Esophagus muscularis mucosa (tissue), 4 donors: ENCODE results near the gene KIRREL3. TPM values are rescaled to one million over a fixed set of nuclear protein-coding genes. Genes with fewer than 3 reads are reported as not detected.

Source experiments
- DNase-seq: peaks from one replicate; pipeline ENCODE4 v3.0.0-alpha.2; 2017; ENCODE audit errors: extremely low spot score
- H3K27ac ChIP-seq, 4 donors: fragments of 200-600 bp; sonication (generic); replicated peaks in 1 of 4; 1 replicate in 3 of 4; 2 replicates in 1 of 4; pipeline ENCODE4 v1.5.1; 2016 to 2019; ENCODE audit warnings: mild to moderate bottlenecking in 1 of 4
- H3K27me3 ChIP-seq, 4 donors: fragments of 200-600 bp; sonication (generic); one replicate each; pipeline versions ENCODE4 v1.5.1 to v1.6.0; 2016 to 2019
- H3K36me3 ChIP-seq, 4 donors: fragments of 200-600 bp; sonication (generic); one replicate each; pipeline ENCODE4 v1.5.1; 2016 to 2019
- H3K4me1 ChIP-seq, 4 donors: fragments of 200-600 bp; sonication (generic); one replicate each; pipeline ENCODE4 v1.5.1; 2016 to 2019
- H3K4me3 ChIP-seq, 4 donors: fragments of 200-600 bp; sonication (generic); 1 replicate in 2 of 4; 2 replicates in 2 of 4; pipeline ENCODE4 v1.5.1; 2016 to 2019; ENCODE audit warnings: mild to moderate bottlenecking in 4 of 4, moderate library complexity in 1 of 4
- H3K9me3 ChIP-seq, 4 donors: fragments of 200-600 bp; sonication (generic); 1 replicate in 3 of 4; 2 replicates in 1 of 4; pipeline ENCODE4 v1.5.1; 2016 to 2019
- CTCF ChIP-seq, 3 experiments: fragments of 200-600 bp in 2 of 3; fragments of 450-650 bp in 1 of 3; sonication (generic) in 2 of 3; IDR thresholded peaks; one replicate each; pipeline ENCODE4 v1.5.1; 2017 to 2019; ENCODE audit warnings: antibody characterized with exemption in 3 of 3, mild to moderate bottlenecking in 2 of 3, moderate library complexity in 1 of 3
- EP300 ChIP-seq: sonication (generic); formaldehyde crosslinking; IDR thresholded peaks from one replicate; pipeline ENCODE4 v1.6.1; 2017; ENCODE audit warnings: antibody characterized with exemption
- POLR2A ChIP-seq: fragments of 450-650 bp; IDR thresholded peaks from one replicate; pipeline ENCODE4 v1.6.1; 2017; ENCODE audit warnings: antibody characterized with exemption, moderate library complexity, mild to moderate bottlenecking, low read depth
- POLR2AphosphoS5 ChIP-seq, 2 donors: sonication (generic); formaldehyde crosslinking; IDR thresholded peaks; one replicate each; pipeline ENCODE4 v1.6.1; 2017; ENCODE audit warnings: antibody characterized with exemption in 2 of 2
- WGBS: methylation state at CpG from one replicate; pipeline ENCODE4 v1.1.5; 2018; 5-methylcytosine and 5-hydroxymethylcytosine counted together
- intact Hi-C: fragments of 100-400 bp; cut with DNase I; formaldehyde crosslinking; loops from one replicate; pipeline ENCODE4 v1.15.1; 2023
- total RNA-seq, 4 donors: library from RNA; depleted of rRNA; stranded (reverse); fragments of >200 nt; gene quantifications; one replicate each; pipeline versions ENCODE4 v1.1.0 to v1.2.1, GENCODE V29; 2016

The KIRREL3 gene
- total RNA-seq, 4 donors from 2014 or later: 1.7 to 6.5 (median 3.1) TPM

- Histone ChIP-seq H3K4me1 (peaks cover 4 to 8% (median 5%) of the 10 kb centered on the region in 4 donors), H3K9me3 (no peaks in the 10 kb centered on the region), H3K27me3 (no peaks in the 10 kb centered on the region), H3K36me3 (no peaks in the 10 kb centered on the region), H3K27ac (no peak overlapping the region), H3K4me3 (no peak overlapping the region)
- intact Hi-C loops: no loop called here
- 68% methylated on average over 9 of the region's 10 CpGs for WGBS
- DNase-seq: no peak
- TF ChIP-seq CTCF (IDR thresholded peaks at IDR 0.05): no peak
- TF ChIP-seq POLR2AphosphoS5 (IDR thresholded peaks at IDR 0.05): no peak
- TF ChIP-seq POLR2A: no peak
- TF ChIP-seq EP300: no peak
Observed at GRCh38 chr11:126485021-126485792, 515.4 kb downstream of the KIRREL3 start.

- 77% methylated on average over 2 of the region's 2 CpGs for WGBS
- no peaks in the 10 kb centered on the region for H3K36me3 ChIP-seq
- intact Hi-C loops: no loop called here
- peaks cover 4 to 12% (median 6%) of the 10 kb centered on the region in 4 donors for H3K4me1 ChIP-seq
- no peaks in the 10 kb centered on the region for H3K27me3 ChIP-seq
- TF ChIP-seq POLR2AphosphoS5 (IDR thresholded peaks at IDR 0.05) (no peak), CTCF (IDR thresholded peaks at IDR 0.05) (no peak), EP300 (no peak), POLR2A (no peak)
- no peaks in the 10 kb centered on the region for H3K9me3 ChIP-seq
- no peak overlapping the region for H3K27ac ChIP-seq
- H3K4me3 ChIP-seq: no peak overlapping the region
- no peak for DNase-seq
Observed at GRCh38 chr11:126484266-126484665, 516.3 kb downstream of the KIRREL3 start.

- no peaks in the 10 kb centered on the region for H3K9me3 ChIP-seq
- no peaks in the 10 kb centered on the region for H3K27me3 ChIP-seq
- peaks cover 4 to 12% (median 6%) of the 10 kb centered on the region in 4 donors for H3K4me1 ChIP-seq
- H3K4me3 ChIP-seq: no peak overlapping the region
- H3K27ac ChIP-seq: no peak overlapping the region
- TF ChIP-seq EP300 (no peak), POLR2A (no peak), CTCF (IDR thresholded peaks at IDR 0.05) (no peak), POLR2AphosphoS5 (IDR thresholded peaks at IDR 0.05) (no peak)
- 85% methylated on average over 4 of the region's 4 CpGs for WGBS
- DNase-seq: no peak
- H3K36me3 ChIP-seq: no peaks in the 10 kb centered on the region
- intact Hi-C loops: no loop called here
Observed at GRCh38 chr11:126483621-126484195, 516.9 kb downstream of the KIRREL3 start.

GRCh38 chr11:126482586-126483108 is 517.9 kb downstream of the KIRREL3 start:
- no peak for DNase-seq
- H3K27me3 ChIP-seq: no peaks in the 10 kb centered on the region
- H3K36me3 ChIP-seq: no peaks in the 10 kb centered on the region
- no peak overlapping the region for H3K4me3 ChIP-seq
- intact Hi-C loops: no loop called here
- peaks cover 4 to 12% (median 6%) of the 10 kb centered on the region in 4 donors for H3K4me1 ChIP-seq
- H3K27ac ChIP-seq: no peak overlapping the region
- no peaks in the 10 kb centered on the region for H3K9me3 ChIP-seq
- 93% methylated on average over 5 of the region's 5 CpGs for WGBS
- TF ChIP-seq EP300 (no peak), POLR2A (no peak), POLR2AphosphoS5 (IDR thresholded peaks at IDR 0.05) (no peak), CTCF (IDR thresholded peaks at IDR 0.05) (no peak)
